Keratinocyte (primary cell): ENCODE measurements around the gene STPG2. TPM values are rescaled to one million over a fixed set of nuclear protein-coding genes. Genes with fewer than 3 reads are reported as not detected.

Experiments used
- DNase-seq: peaks from one replicate; pipeline ENCODE4 v3.0.0-alpha.2; 2011; ENCODE audit warnings: low read depth, missing footprints, low spot score
- FAIRE-seq: peaks from 2 replicates; lab custom pipeline; 2011; peaks lifted over from hg19 to GRCh38; lab: Jason Lieb, UNC
- H2AFZ ChIP-seq: 2 replicates; pipeline ENCODE4 v1.6.0; 2012; ENCODE audit warnings: low read length, control low read depth, inconsistent platforms; ENCODE audit not compliant: control insufficient read depth
- H3K27ac ChIP-seq: 2 replicates; pipeline ENCODE4 v1.5.1; 2011; ENCODE audit warnings: low read length; ENCODE audit not compliant: control insufficient read depth, insufficient read depth
- H3K27me3 ChIP-seq: 3 replicates; pipeline ENCODE4 v1.6.0; 2011; ENCODE audit warnings: low read length; ENCODE audit not compliant: control insufficient read depth, insufficient read depth; ENCODE audit errors: extremely low read depth
- H3K36me3 ChIP-seq, 2 experiments: 2 replicates in 1 of 2; 3 replicates in 1 of 2; pipeline ENCODE4 v1.5.1; 2011; ENCODE audit warnings: low read length in 2 of 2, mild to moderate bottlenecking in 1 of 2; ENCODE audit not compliant: control insufficient read depth in 2 of 2, insufficient read depth in 2 of 2; ENCODE audit errors: extremely low read depth in 1 of 2
- H3K4me1 ChIP-seq: 3 replicates; pipeline ENCODE4 v1.5.1; 2011; ENCODE audit warnings: low read length; ENCODE audit not compliant: control insufficient read depth, insufficient read depth; ENCODE audit errors: extremely low read depth
- H3K4me2 ChIP-seq: 3 replicates; pipeline ENCODE4 v1.6.0; 2011; ENCODE audit warnings: low read depth, low read length; ENCODE audit not compliant: control insufficient read depth, insufficient read depth; ENCODE audit errors: extremely low read depth
- H3K4me3 ChIP-seq, 3 experiments: fragments of 200-600 bp in 1 of 3; sonication (generic) in 1 of 3; 2 replicates in 2 of 3; 3 replicates in 1 of 3; pipeline ENCODE4 v1.5.1; 2011 to 2016; ENCODE audit warnings: low read length in 3 of 3, mild to moderate bottlenecking in 3 of 3, control low read depth in 2 of 3, inconsistent platforms in 1 of 3, low read depth in 1 of 3, mixed read lengths in 1 of 3, mixed run types in 1 of 3, moderate library complexity in 1 of 3; ENCODE audit not compliant: control insufficient read depth in 2 of 3, insufficient read depth in 2 of 3; ENCODE audit errors: extremely low read depth in 1 of 3
- H3K79me2 ChIP-seq: 2 replicates; pipeline ENCODE4 v1.6.0; 2012; ENCODE audit warnings: low read length; ENCODE audit not compliant: control insufficient read depth, insufficient read depth
- H3K9ac ChIP-seq: 3 replicates; pipeline ENCODE4 v1.6.0; 2011; ENCODE audit warnings: low read length; ENCODE audit not compliant: control insufficient read depth, insufficient read depth; ENCODE audit errors: extremely low read depth
- H3K9me1 ChIP-seq: 3 replicates; pipeline ENCODE4 v1.6.0; 2011; ENCODE audit warnings: low read length; ENCODE audit not compliant: control insufficient read depth, insufficient read depth; ENCODE audit errors: extremely low read depth
- H3K9me3 ChIP-seq: 2 replicates; pipeline ENCODE4 v1.5.1; 2012; ENCODE audit warnings: low read depth, low read length; ENCODE audit not compliant: control insufficient read depth
- H4K20me1 ChIP-seq: 3 replicates; pipeline ENCODE4 v1.6.0; 2011; ENCODE audit warnings: low read length; ENCODE audit not compliant: control insufficient read depth, insufficient read depth; ENCODE audit errors: extremely low read depth
- EZH2 ChIP-seq: IDR thresholded peaks from one replicate; pipeline ENCODE4 v1.6.1; 2012; ENCODE audit warnings: inconsistent platforms, mild to moderate bottlenecking, low read length, moderate library complexity
- dilution Hi-C: fragments of 300-500 bp; cut with MboI; formaldehyde crosslinking; loops from one replicate; pipeline ENCODE4 v1.7.0; 2020; ENCODE audit warnings: low sequenced_read_pairs; ENCODE audit not compliant: extremely low pct_ligation_motif_present
- polyA plus RNA-seq, 5 experiments: library from polyadenylated mRNA; depleted of rRNA in 3 of 5; stranded (reverse) in 3 of 5; stranded (forward) in 1 of 5; unstranded in 1 of 5; fragments of >200 nt; gene quantifications; 1 replicate in 1 of 5; 2 replicates in 3 of 5; 3 replicates in 1 of 5; pipeline versions ENCODE4 v1.2.1 to v1.2.3, GENCODE V29; 2011 to 2012; ENCODE audit warnings: missing spikeins in 2 of 5, low read depth in 1 of 5, low replicate concordance in 1 of 5
- TF ChIP-seq, protein P1 (sequence below), 3 experiments: IDR thresholded peaks in 1 of 3; conservative IDR thresholded peaks in 1 of 3; optimal IDR thresholded peaks in 1 of 3; 2 replicates in 2 of 3; 3 replicates in 1 of 3; pipeline versions ENCODE3 to v1.5.1; 2011; ENCODE audit warnings: low read length in 3 of 3, mild to moderate bottlenecking in 3 of 3, moderate library complexity in 2 of 3, control low read depth in 1 of 3, inconsistent platforms in 1 of 3; ENCODE audit not compliant: insufficient read depth in 2 of 3; ENCODE audit errors: extremely low read depth in 1 of 3

Gene STPG2
- polyA plus RNA-seq, 1 donor (not counting 4 experiments of a cell fraction or from before 2014, with no cell fraction given): 0.07 TPM

- no peak overlapping the region for H3K4me3 ChIP-seq
- H3K27ac ChIP-seq: no peak overlapping the region
- TF ChIP-seq, protein P1, sequence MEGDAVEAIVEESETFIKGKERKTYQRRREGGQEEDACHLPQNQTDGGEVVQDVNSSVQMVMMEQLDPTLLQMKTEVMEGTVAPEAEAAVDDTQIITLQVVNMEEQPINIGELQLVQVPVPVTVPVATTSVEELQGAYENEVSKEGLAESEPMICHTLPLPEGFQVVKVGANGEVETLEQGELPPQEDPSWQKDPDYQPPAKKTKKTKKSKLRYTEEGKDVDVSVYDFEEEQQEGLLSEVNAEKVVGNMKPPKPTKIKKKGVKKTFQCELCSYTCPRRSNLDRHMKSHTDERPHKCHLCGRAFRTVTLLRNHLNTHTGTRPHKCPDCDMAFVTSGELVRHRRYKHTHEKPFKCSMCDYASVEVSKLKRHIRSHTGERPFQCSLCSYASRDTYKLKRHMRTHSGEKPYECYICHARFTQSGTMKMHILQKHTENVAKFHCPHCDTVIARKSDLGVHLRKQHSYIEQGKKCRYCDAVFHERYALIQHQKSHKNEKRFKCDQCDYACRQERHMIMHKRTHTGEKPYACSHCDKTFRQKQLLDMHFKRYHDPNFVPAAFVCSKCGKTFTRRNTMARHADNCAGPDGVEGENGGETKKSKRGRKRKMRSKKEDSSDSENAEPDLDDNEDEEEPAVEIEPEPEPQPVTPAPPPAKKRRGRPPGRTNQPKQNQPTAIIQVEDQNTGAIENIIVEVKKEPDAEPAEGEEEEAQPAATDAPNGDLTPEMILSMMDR (optimal IDR thresholded peaks at IDR 0.05 in 1 of 3, IDR thresholded peaks at IDR 0.05 in 1 of 3, conservative IDR thresholded peaks at IDR 0.05 in 1 of 3; ENCODE audit: extremely low read depth in 1 of 3, insufficient read depth in 2 of 3, low read length in 3 of 3): no peak
- no peak for TF ChIP-seq EZH2
- H3K9me3 ChIP-seq: no peaks in the 10 kb centered on the region
- DNase-seq: no peak
- dilution Hi-C loops: no loop called here
- no peak overlapping the region for H3K9ac ChIP-seq
- H4K20me1 ChIP-seq: no peaks in the 10 kb centered on the region
- H3K4me1 ChIP-seq: no peaks in the 10 kb centered on the region
- no peak for FAIRE-seq
- no peaks in the 10 kb centered on the region for H3K27me3 ChIP-seq
- no peaks in the 10 kb centered on the region for H3K9me1 ChIP-seq
- H2AFZ ChIP-seq: no peak overlapping the region
- no peaks in the 10 kb centered on the region for H3K79me2 ChIP-seq
- no peaks in the 10 kb centered on the region for H3K36me3 ChIP-seq
- H3K4me2 ChIP-seq: no peak overlapping the region
These were observed 381.2 kb downstream of the STPG2 start for GRCh38 chr4:97762115-97762512.

- Histone ChIP-seq H3K9ac (no peak overlapping the region), H3K27me3 (no peaks in the 10 kb centered on the region), H3K4me2 (no peak overlapping the region), H4K20me1 (no peaks in the 10 kb centered on the region), H3K36me3 (no peaks in the 10 kb centered on the region), H3K9me3 (no peaks in the 10 kb centered on the region), H3K4me3 (no peak overlapping the region), H3K9me1 (no peaks in the 10 kb centered on the region), H3K4me1 (no peaks in the 10 kb centered on the region), H3K79me2 (no peaks in the 10 kb centered on the region), H2AFZ (no peak overlapping the region), H3K27ac (no peak overlapping the region)
- no peak for FAIRE-seq
- TF ChIP-seq EZH2: no peak
- TF ChIP-seq, protein P1 (optimal IDR thresholded peaks at IDR 0.05 in 1 of 3, IDR thresholded peaks at IDR 0.05 in 1 of 3, conservative IDR thresholded peaks at IDR 0.05 in 1 of 3; ENCODE audit: extremely low read depth in 1 of 3, insufficient read depth in 2 of 3, low read length in 3 of 3): no peak
- dilution Hi-C loops: no loop called here
- DNase-seq: no peak
These were observed 381.7 kb downstream of the STPG2 start for GRCh38 chr4:97761445-97762114.
